ENCODE measurements around the gene TRIM39.

Gene TRIM39

GRCh38 chr6:30327232-30327746 is 562 bp downstream of the TRIM39 start:
- DNase-seq (ENCODE audit: low read depth): no peak

GRCh38 chr6:30328397-30328796 is 1.7 kb downstream of the TRIM39 start:
- DNase-seq (ENCODE audit: low read depth): no peak

- no peak for DNase-seq (ENCODE audit: low read depth)
These were observed 2.6 kb downstream of the TRIM39 start for GRCh38 chr6:30329331-30329730.

GRCh38 chr6:30331981-30332380 is 5.3 kb downstream of the TRIM39 start:
- no peak for DNase-seq (ENCODE audit: low read depth)

- no peak for DNase-seq (ENCODE audit: low read depth)
These were observed 7.5 kb downstream of the TRIM39 start for GRCh38 chr6:30334075-30334783.

GRCh38 chr6:30340589-30341054 is 13.9 kb downstream of the TRIM39 start:
- no peak for DNase-seq (ENCODE audit: low read depth)

- DNase-seq (ENCODE audit: low read depth): no peak
These were observed 14.5 kb downstream of the TRIM39 start for GRCh38 chr6:30341218-30341617.

- no peak for DNase-seq (ENCODE audit: low read depth)
These were observed 15.0 kb downstream of the TRIM39 start for GRCh38 chr6:30341728-30342127.

GRCh38 chr6:30344191-30344867 is 17.6 kb downstream of the TRIM39 start:
- DNase-seq (ENCODE audit: low read depth): no peak

- no peak for DNase-seq (ENCODE audit: low read depth)
These were observed 18.3 kb downstream of the TRIM39 start, which contains the start of gene RPP21 for GRCh38 chr6:30344868-30345671. Gene RPP21 (plus strand): TSS chr6:30345156. CDS start chr6:30345172, 16 bp downstream.

- no peak for DNase-seq (ENCODE audit: low read depth)
These were observed 19.1 kb downstream of the TRIM39 start for GRCh38 chr6:30345852-30346251.

GRCh38 chr6:30348957-30349356 is 22.2 kb downstream of the TRIM39 start:
- DNase-seq (ENCODE audit: low read depth): no peak

GRCh38 chr6:30349421-30350177 is 22.9 kb downstream of the TRIM39 start:
- no peak for DNase-seq (ENCODE audit: low read depth)

- DNase-seq (ENCODE audit: low read depth): no peak
These were observed 23.8 kb downstream of the TRIM39 start for GRCh38 chr6:30350524-30350923.

- DNase-seq (ENCODE audit: low read depth): no peak
These were observed 25.8 kb downstream of the TRIM39 start for GRCh38 chr6:30352550-30352949.

- no peak for DNase-seq (ENCODE audit: low read depth)
These were observed 28.6 kb downstream of the TRIM39 start for GRCh38 chr6:30355281-30355680.

GRCh38 chr6:30356536-30356935 is 29.8 kb downstream of the TRIM39 start:
- no peak for DNase-seq (ENCODE audit: low read depth)

GRCh38 chr6:30357678-30358540 is 31.2 kb downstream of the TRIM39 start:
- no peak for DNase-seq (ENCODE audit: low read depth)

GRCh38 chr6:30359276-30359675 is 32.5 kb downstream of the TRIM39 start:
- DNase-seq (ENCODE audit: low read depth): no peak

- DNase-seq (ENCODE audit: low read depth): no peak
These were observed 33.4 kb downstream of the TRIM39 start for GRCh38 chr6:30360139-30360538.

- no peak for DNase-seq (ENCODE audit: low read depth)
These were observed 34.9 kb downstream of the TRIM39 start for GRCh38 chr6:30361661-30362060.

Data from CMK (cell line).